ENCODE results near the gene PLXNA4. TPM values are rescaled to one million over a fixed set of nuclear protein-coding genes. Genes with fewer than 3 reads are reported as not detected.

The PLXNA4 gene
- total and polyA plus RNA-seq, 10 donors = 0.15 to 14.7 (median 8.7) TPM

DNA sequence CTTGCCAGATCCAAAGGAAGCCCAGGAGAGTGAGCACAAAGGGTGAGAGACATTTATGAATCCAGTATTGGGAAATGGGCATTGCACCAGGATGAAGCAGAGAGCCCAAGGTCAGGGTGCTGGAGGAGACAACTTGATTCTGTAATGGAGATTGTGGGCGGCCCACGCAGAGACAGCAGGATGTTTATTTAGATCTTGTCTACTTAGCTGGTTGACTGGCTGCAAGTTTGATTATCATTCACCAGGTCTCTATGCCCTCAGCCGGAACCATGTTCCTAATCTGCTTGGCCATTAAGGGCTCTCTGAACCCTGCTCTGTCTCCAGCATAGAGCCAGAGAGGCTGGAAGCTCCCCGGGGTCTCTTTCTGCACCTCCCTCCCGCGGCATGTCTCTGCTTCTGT lies 188.7 kb downstream of the PLXNA4 start:
- Histone ChIP-seq H3K4me3 (no peak overlapping the region), H3K9me3 (peaks cover 0 to 4% (median 0%) of the 10 kb centered on the region in 8 donors), H3K36me3 (no peaks in the 10 kb centered on the region), H3K27ac (no peak overlapping the region), H3K27me3 (replicated peaks in 1 of 7) (peaks cover 0 to 7% (median 0%) of the 10 kb centered on the region in 7 donors), H3K4me1 (peaks cover 0 to 9% (median 0%) of the 10 kb centered on the region in 6 donors)
- intact Hi-C loops (cut with DNase I; ENCODE audit: low total_unique reads) = no loop called here
- 80 to 87% (median 85%) methylated on average over 6 of the region's 6 CpGs for whole genome bisulfite sequencing, 5 donors
- TF ChIP-seq POLR2AphosphoS5 (IDR thresholded peaks at IDR 0.05) = no peak
- TF ChIP-seq, protein P1, sequence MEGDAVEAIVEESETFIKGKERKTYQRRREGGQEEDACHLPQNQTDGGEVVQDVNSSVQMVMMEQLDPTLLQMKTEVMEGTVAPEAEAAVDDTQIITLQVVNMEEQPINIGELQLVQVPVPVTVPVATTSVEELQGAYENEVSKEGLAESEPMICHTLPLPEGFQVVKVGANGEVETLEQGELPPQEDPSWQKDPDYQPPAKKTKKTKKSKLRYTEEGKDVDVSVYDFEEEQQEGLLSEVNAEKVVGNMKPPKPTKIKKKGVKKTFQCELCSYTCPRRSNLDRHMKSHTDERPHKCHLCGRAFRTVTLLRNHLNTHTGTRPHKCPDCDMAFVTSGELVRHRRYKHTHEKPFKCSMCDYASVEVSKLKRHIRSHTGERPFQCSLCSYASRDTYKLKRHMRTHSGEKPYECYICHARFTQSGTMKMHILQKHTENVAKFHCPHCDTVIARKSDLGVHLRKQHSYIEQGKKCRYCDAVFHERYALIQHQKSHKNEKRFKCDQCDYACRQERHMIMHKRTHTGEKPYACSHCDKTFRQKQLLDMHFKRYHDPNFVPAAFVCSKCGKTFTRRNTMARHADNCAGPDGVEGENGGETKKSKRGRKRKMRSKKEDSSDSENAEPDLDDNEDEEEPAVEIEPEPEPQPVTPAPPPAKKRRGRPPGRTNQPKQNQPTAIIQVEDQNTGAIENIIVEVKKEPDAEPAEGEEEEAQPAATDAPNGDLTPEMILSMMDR (IDR thresholded peaks at IDR 0.05 in 8 of 11, conservative IDR thresholded peaks at IDR 0.05 in 3 of 11) = no peak
- DNase-seq = peak; percentile 47

DNA sequence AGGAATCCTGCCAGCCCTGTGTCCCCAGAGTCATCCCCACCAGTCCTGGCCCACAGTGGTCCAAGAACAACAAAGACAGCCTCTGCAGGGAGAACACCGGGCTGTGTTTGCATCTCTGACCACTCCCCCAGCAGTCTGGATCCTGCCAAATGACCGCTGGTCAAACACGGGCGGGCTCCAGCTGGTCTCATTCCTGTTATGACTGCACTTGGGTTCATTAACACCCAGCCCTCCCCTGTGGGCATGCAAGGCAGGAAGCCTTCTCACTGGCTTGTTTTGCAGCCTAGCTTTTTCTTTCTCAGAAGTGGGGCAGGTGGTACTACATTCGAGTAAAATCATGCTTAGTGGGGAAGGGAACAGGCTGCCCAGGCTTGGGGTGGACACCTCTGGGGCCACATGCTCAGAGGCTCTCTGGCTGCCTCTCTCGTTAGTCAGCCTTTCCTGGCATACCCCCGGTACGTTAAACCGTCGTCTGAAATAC lies 190.0 kb downstream of the PLXNA4 start:
- peak; percentile 69 for DNase-seq
- 41 to 54% (median 46%) methylated on average over 10 of the region's 10 CpGs for WGBS, 5 donors
- Histone ChIP-seq H3K27me3 (replicated peaks in 1 of 7) (peaks cover 0 to 16% (median 0%) of the 10 kb centered on the region in 7 donors), H3K9me3 (peaks cover 0 to 4% (median 0%) of the 10 kb centered on the region in 8 donors), H3K36me3 (no peaks in the 10 kb centered on the region), H3K4me3 (no peak overlapping the region), H3K4me1 (peaks cover 0 to 9% (median 3%) of the 10 kb centered on the region in 6 donors), H3K27ac (no peak overlapping the region)
- peak in 2 of 3 donors; percentile 32 to 49 for TF ChIP-seq POLR2AphosphoS5 (IDR thresholded peaks at IDR 0.05)
- TF ChIP-seq, protein P1 (IDR thresholded peaks at IDR 0.05 in 8 of 11, conservative IDR thresholded peaks at IDR 0.05 in 3 of 11) = no peak
- intact Hi-C loops (cut with DNase I; ENCODE audit: low total_unique reads) = no loop called here

DNA sequence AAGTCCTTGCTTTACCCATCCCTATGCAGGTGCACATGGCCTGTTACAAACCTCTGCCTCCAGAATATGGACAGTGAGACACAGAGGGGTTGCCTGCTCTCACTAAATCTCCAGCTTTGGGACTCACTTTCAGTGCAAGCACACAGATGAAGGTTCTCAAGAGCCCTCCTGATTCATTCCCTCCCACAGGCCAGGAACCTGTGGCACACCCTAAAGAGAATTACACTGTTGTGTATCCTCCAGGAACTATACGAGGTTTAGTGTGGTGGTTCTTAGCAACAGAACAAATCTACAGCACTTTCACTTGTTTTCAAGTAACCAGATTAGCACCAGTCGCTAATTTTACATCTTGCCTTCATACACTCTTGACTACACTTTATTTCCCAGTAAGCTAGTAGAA lies 192.3 kb downstream of the PLXNA4 start:
- no peak for TF ChIP-seq POLR2A (IDR thresholded peaks at IDR 0.05)
- no peak for TF ChIP-seq POLR2AphosphoS5 (IDR thresholded peaks at IDR 0.05)
- TF ChIP-seq, protein P1 (IDR thresholded peaks at IDR 0.05 in 8 of 11, conservative IDR thresholded peaks at IDR 0.05 in 3 of 11) = no peak
- Histone ChIP-seq H3K36me3 (no peaks in the 10 kb centered on the region), H3K27me3 (replicated peaks in 1 of 7) (peaks cover 0 to 16% (median 0%) of the 10 kb centered on the region in 7 donors), H3K4me1 (peaks cover 0 to 16% (median 5%) of the 10 kb centered on the region in 6 donors), H3K27ac (no peak overlapping the region), H3K9me3 (no peaks in the 10 kb centered on the region), H3K4me3 (no peak overlapping the region)
- intact Hi-C loops (cut with DNase I; ENCODE audit: low total_unique reads) = no loop called here
- peak; percentile 17 for DNase-seq
- WGBS, 5 donors = 71 to 86% (median 77%) methylated on average over 2 of the region's 2 CpGs

DNA sequence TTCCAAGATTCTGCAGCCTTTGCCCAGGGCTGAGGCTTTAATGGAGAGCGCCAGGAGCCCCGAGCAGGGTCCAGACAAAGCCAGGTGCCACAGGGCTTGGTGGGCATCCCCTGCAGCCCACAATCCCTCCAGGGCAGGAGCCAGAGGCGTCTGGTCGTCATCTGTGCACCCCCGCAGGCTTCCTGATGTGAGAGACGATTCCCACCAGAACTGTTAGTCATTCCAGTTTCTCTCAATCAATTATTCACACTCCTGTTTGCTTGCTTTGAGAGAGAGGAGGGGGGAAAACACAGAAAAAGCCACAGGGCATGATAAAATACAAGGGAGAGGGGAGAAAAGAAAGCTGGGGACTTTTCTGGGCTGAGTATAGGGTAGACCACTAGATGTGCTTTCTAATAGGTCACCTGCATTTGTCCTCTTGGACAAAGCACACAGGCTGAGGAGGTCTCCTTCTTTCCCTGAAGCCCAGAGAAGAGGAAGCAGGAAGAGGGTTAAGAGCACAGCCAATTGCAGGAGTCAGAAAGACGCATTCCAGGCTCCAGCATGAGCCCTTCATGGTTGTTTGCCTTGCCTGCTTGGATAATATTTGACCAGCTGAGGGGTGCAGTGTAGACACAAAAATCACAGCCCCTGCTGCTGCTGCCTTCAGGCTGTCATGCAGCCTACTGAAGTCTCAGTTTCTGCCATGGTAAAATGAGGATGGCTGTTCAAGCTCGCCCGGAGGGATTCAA lies 194.4 kb downstream of the PLXNA4 start:
- H3K9me3 ChIP-seq = no peaks in the 10 kb centered on the region
- DNase-seq = peak; percentile 44
- no peaks in the 10 kb centered on the region for H3K36me3 ChIP-seq
- intact Hi-C loops (cut with DNase I; ENCODE audit: low total_unique reads) = no loop called here
- TF ChIP-seq POLR2AphosphoS5 (IDR thresholded peaks at IDR 0.05) (no peak), POLR2A (IDR thresholded peaks at IDR 0.05) (no peak)
- TF ChIP-seq, protein P1 (IDR thresholded peaks at IDR 0.05 in 8 of 11, conservative IDR thresholded peaks at IDR 0.05 in 3 of 11) = no peak
- H3K27ac ChIP-seq = no peak overlapping the region
- WGBS, 5 donors = 48 to 61% (median 57%) methylated on average over 9 of the region's 9 CpGs
- H3K27me3 ChIP-seq (replicated peaks in 1 of 7) = peaks cover 0 to 16% (median 0%) of the 10 kb centered on the region in 7 donors
- no peak overlapping the region for H3K4me3 ChIP-seq
- peaks cover 0 to 16% (median 5%) of the 10 kb centered on the region in 6 donors for H3K4me1 ChIP-seq
